Nephron (organoid): ENCODE results near the gene RNU5D-1.

Experiments used
- H3K27ac Mint-ChIP-seq, 3 experiments: 2 replicates each; pipeline ENCODE4 v1.8.0; 2020; ENCODE audit warnings: mixed read lengths in 3 of 3, mild to moderate bottlenecking in 2 of 3, moderate library complexity in 1 of 3
- H3K27me3 Mint-ChIP-seq: 2 replicates; pipeline ENCODE4 v1.8.0; 2021; ENCODE audit warnings: low read depth, mild to moderate bottlenecking, moderate library complexity, mixed read lengths
- H3K36me3 Mint-ChIP-seq: 2 replicates; pipeline ENCODE4 v1.8.0; 2020; ENCODE audit warnings: low read depth, mixed read lengths
- H3K4me1 Mint-ChIP-seq: 2 replicates; pipeline ENCODE4 v1.8.0; 2020; ENCODE audit warnings: mixed read lengths
- H3K4me3 Mint-ChIP-seq, 3 experiments: 2 replicates each; pipeline ENCODE4 v1.8.0; 2020; ENCODE audit warnings: mild to moderate bottlenecking in 3 of 3, mixed read lengths in 3 of 3, moderate library complexity in 2 of 3
- H3K9me3 Mint-ChIP-seq: 2 replicates; pipeline ENCODE4 v1.8.0; 2020; ENCODE audit warnings: mixed read lengths
- CTCF ChIP-seq, 3 experiments: fragments of 200-600 bp; sonication (generic); IDR thresholded peaks; one replicate each; pipeline ENCODE4 v1.5.0; 2021; ENCODE audit warnings: antibody characterized with exemption in 3 of 3; ENCODE audit not compliant: unreplicated experiment in 3 of 3

Gene RNU5D-1

DNA sequence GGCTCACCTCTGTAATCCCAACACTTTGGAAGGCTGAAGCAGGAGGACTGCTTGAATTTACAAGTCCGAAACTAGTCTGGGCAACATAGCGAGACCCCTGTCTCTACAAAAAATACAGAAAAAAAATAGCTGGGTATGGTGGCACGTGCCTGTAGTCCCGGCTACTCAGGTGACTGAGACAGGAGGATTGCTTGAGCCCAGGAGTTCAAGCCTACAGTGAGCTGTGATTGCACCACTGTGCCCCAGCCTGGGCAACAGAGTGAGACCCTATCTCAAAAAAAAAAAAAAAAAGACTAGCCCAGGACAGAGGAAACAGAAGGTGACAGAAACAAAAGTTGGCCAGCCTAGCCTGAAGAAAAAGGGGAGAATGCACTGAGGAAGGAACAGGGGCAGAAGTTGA, 35.3 kb downstream of the RNU5D-1 start:
- no peak overlapping the region for H3K4me3 Mint-ChIP-seq
- H3K27ac Mint-ChIP-seq, result no peak overlapping the region
- no peak for TF ChIP-seq CTCF (IDR thresholded peaks at IDR 0.05; ENCODE audit: unreplicated experiment in 3 of 3)
- no peaks in the 10 kb centered on the region for H3K9me3 Mint-ChIP-seq
- peaks cover 4% of the 10 kb centered on the region for H3K27me3 Mint-ChIP-seq
- peaks cover 5% of the 10 kb centered on the region for H3K36me3 Mint-ChIP-seq
- H3K4me1 Mint-ChIP-seq, result no peaks in the 10 kb centered on the region

- Mint-ChIP-seq H3K36me3 (peaks cover 5% of the 10 kb centered on the region), H3K9me3 (no peaks in the 10 kb centered on the region), H3K4me1 (no peaks in the 10 kb centered on the region), H3K27ac (no peak overlapping the region), H3K4me3 (no peak overlapping the region), H3K27me3 (peaks cover 4% of the 10 kb centered on the region)
- TF ChIP-seq CTCF (IDR thresholded peaks at IDR 0.05; ENCODE audit: unreplicated experiment in 3 of 3), result no peak
These were observed 36.0 kb downstream of the RNU5D-1 start for GRCh38 chr1:44694863-44695478.

- no peaks in the 10 kb centered on the region for H3K4me1 Mint-ChIP-seq
- no peak overlapping the region for H3K27ac Mint-ChIP-seq
- H3K4me3 Mint-ChIP-seq, result no peak overlapping the region
- peaks cover 4% of the 10 kb centered on the region for H3K27me3 Mint-ChIP-seq
- no peak for TF ChIP-seq CTCF (IDR thresholded peaks at IDR 0.05; ENCODE audit: unreplicated experiment in 3 of 3)
- H3K36me3 Mint-ChIP-seq, result peaks cover 5% of the 10 kb centered on the region
- no peaks in the 10 kb centered on the region for H3K9me3 Mint-ChIP-seq
These were observed 37.1 kb downstream of the RNU5D-1 start for GRCh38 chr1:44693900-44694299.

DNA sequence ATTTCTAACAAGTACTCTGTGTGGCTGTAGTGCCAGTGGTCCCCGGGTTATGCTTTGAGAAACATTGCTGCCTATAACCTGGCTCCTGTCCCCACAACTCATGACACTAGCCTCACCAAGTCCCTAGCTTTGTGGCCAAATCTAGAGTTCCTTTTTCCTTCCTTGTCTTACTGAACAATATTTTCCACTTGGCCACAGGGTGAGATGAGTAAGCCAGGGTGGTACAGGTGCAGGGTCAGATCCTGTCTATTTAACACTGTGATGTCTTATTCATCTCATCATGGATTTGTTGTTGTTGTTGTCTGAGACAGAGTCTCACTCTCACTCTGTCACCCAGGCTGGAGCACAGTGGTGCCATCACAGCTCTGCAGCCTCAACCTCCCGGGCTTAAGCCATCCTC, 37.8 kb downstream of the RNU5D-1 start:
- Mint-ChIP-seq H3K27ac (no peak overlapping the region), H3K4me3 (no peak overlapping the region), H3K9me3 (no peaks in the 10 kb centered on the region), H3K36me3 (peaks cover 5% of the 10 kb centered on the region), H3K27me3 (peaks cover under 1% of the 10 kb centered on the region), H3K4me1 (no peaks in the 10 kb centered on the region)
- no peak for TF ChIP-seq CTCF (IDR thresholded peaks at IDR 0.05; ENCODE audit: unreplicated experiment in 3 of 3)

DNA sequence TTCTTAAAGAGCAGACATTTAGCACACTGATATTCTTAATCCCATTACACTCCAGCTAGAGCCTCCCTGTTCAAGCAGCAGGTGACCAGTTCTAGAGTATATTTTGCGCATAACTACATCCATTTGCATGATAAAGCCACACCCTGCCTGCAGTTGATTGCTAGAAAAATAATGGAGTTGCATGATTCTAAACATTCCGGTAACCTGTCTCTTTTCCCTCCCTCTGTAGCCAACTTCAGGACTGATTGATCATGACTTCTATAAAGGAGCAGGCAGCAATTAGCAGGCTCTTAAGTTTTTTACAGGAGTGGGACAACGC, 41.6 kb downstream of the RNU5D-1 start:
- Mint-ChIP-seq H3K27me3 (no peaks in the 10 kb centered on the region), H3K4me3 (no peak overlapping the region), H3K4me1 (no peaks in the 10 kb centered on the region), H3K36me3 (peaks cover 5% of the 10 kb centered on the region), H3K9me3 (no peaks in the 10 kb centered on the region), H3K27ac (no peak overlapping the region)
- TF ChIP-seq CTCF (IDR thresholded peaks at IDR 0.05; ENCODE audit: unreplicated experiment in 3 of 3), result no peak

DNA sequence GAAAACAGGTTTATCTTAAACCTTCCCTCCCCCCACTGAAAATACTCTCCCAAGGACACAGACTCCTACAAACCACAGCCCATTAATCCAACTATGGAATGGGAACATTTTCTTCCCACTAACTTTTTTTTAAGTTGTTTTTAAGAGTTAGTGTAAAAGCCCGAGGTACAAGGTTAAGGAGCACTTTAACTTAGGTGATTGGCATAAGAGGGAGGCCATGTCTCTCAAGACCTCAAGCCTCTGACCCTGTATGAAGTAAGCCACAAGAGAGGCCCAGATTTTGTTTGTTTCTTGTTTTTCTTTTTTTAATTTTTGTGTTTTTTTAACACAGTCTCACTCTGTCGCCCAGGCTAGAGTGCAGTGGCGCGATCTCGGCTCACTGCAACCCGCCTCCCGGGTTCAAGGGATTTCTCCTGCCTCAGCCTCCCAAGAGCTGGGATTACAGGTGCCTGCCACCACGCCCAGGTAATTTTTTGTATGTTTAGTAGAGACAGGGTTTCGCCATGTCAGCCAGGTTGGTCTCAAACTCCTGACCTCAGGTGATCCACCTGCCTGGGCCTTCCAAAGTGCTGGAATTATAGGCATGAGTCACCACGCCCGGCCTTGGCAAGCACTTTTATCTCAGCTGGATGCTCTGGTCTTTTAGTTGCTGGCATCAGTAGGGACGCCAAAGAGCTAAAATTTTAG, 42.1 kb downstream of the RNU5D-1 start:
- Mint-ChIP-seq H3K9me3 (no peaks in the 10 kb centered on the region), H3K4me1 (no peaks in the 10 kb centered on the region), H3K27me3 (no peaks in the 10 kb centered on the region), H3K36me3 (peaks cover 5% of the 10 kb centered on the region), H3K27ac (no peak overlapping the region), H3K4me3 (no peak overlapping the region)
- TF ChIP-seq CTCF (IDR thresholded peaks at IDR 0.05; ENCODE audit: unreplicated experiment in 3 of 3), result no peak
